IPS-18c (cell line): Measurements from ENCODE around the gene TMEM42.

Experiments used
- H3K4me3 ChIP-seq: 2 replicates; pipeline ENCODE4 v1.7.0; 2013; ENCODE audit warnings: low read depth, mild to moderate bottlenecking, low read length, moderate library complexity; ENCODE audit not compliant: insufficient read depth
- H3K9me3 ChIP-seq: one replicate; pipeline ENCODE4 v1.6.1; 2013; ENCODE audit warnings: mild to moderate bottlenecking, low read length, moderate library complexity; ENCODE audit not compliant: control insufficient read depth, insufficient read depth

Gene TMEM42

GRCh38 chr3:44896440-44896839, 34.7 kb downstream of the TMEM42 start:
- Histone ChIP-seq H3K4me3 (no peak overlapping the region), H3K9me3 (no peaks in the 10 kb centered on the region)

- no peak overlapping the region for H3K4me3 ChIP-seq
- no peaks in the 10 kb centered on the region for H3K9me3 ChIP-seq
Observed at GRCh38 chr3:44899683-44900367, 38.1 kb downstream of the TMEM42 start.

GRCh38 chr3:44902628-44903027, 40.9 kb downstream of the TMEM42 start:
- H3K9me3 ChIP-seq, result no peaks in the 10 kb centered on the region

GRCh38 chr3:44903314-44903713, 41.6 kb downstream of the TMEM42 start:
- Histone ChIP-seq H3K4me3 (no peak overlapping the region), H3K9me3 (no peaks in the 10 kb centered on the region)

More at GRCh38 chr3:44902628-44903027, 40.9 kb downstream of the TMEM42 start:
- no peak overlapping the region for H3K4me3 ChIP-seq

- no peaks in the 10 kb centered on the region for H3K9me3 ChIP-seq
Observed at GRCh38 chr3:44903751-44904150, 42.0 kb downstream of the TMEM42 start.

DNA sequence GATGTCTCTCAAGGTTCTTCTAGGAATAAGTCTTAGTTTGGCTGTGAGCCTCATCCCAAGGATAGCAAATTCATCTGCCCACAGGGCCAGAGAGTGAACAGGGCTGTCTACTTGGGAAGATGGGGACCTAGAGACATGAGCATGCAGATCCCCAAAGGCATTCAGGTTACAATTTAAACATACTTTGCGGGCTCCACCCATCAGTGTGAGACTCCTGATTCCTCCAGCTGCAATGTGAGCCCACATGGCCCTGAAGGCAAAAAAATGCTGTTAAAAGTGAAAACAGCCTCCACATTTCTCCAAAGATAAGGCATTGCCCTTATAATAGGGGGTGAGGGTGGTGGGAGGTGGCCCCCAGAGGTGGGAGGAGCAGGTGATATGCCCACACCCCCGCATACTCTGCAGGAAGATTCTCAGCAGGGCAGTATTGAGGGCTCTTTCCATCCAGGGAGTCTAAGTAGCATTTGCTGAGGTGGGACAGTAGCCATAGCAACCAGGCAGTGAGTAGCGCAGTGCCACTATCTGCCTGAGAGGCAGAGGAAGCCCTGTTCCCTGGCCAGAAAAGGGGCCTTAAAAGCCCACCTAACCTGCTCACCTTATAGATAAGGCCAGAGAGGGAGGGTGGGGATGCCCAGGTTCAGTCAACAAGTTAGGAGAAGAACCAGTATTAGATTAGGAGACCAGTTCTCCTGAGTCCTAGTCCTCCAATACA, 43.9 kb downstream of the TMEM42 start:
- no peaks in the 10 kb centered on the region for H3K9me3 ChIP-seq
- no peak overlapping the region for H3K4me3 ChIP-seq

More at GRCh38 chr3:44903751-44904150, 42.0 kb downstream of the TMEM42 start:
- H3K4me3 ChIP-seq, result no peak overlapping the region

GRCh38 chr3:44906997-44907396, 45.3 kb downstream of the TMEM42 start:
- Histone ChIP-seq H3K4me3 (no peak overlapping the region), H3K9me3 (no peaks in the 10 kb centered on the region)

DNA sequence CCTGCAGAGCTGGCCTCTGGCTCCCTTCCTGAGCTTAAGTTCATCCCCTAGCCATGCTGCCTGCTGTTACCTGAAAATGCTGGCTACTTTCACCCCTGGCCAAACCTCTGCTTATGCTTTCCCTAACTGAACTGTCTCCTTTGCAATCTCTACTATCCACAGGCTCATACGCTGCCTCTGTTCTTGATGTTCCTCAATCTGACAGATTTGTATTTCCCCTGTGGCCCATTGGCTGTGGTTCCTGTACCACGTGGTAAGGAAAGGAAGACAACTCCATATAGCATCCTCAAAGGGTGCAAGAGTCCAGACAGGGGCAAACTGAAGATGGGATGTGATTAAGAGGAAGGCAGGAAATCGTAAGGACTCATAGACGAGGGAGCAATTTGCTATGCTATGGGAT, 45.9 kb downstream of the TMEM42 start:
- H3K9me3 ChIP-seq, result no peaks in the 10 kb centered on the region
- H3K4me3 ChIP-seq, result no peak overlapping the region

DNA sequence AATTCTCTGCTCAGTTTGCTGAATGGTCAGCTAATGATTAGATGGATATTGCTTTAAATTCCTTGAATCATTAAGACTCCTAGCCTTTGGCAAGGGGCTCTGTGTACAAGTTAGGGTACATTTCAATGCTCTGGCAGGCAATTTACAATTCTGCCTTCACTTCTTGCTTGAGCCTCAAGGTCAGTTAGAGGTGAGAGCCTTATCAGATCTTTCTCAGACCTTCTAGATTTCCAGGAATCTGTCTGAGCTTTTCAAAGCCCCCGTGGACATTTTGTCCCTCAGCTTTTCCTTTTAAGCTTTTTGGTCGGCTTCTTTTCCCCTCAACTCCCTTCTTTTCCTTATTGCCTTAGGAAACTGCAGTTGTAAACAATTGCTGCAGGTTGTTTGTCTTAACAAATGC, 47.4 kb downstream of the TMEM42 start:
- no peak overlapping the region for H3K4me3 ChIP-seq

GRCh38 chr3:44910693-44911092, 49.0 kb downstream of the TMEM42 start:
- no peaks in the 10 kb centered on the region for H3K9me3 ChIP-seq

More for the DNA sequence above, 47.4 kb downstream of the TMEM42 start:
- H3K9me3 ChIP-seq, result no peaks in the 10 kb centered on the region

DNA sequence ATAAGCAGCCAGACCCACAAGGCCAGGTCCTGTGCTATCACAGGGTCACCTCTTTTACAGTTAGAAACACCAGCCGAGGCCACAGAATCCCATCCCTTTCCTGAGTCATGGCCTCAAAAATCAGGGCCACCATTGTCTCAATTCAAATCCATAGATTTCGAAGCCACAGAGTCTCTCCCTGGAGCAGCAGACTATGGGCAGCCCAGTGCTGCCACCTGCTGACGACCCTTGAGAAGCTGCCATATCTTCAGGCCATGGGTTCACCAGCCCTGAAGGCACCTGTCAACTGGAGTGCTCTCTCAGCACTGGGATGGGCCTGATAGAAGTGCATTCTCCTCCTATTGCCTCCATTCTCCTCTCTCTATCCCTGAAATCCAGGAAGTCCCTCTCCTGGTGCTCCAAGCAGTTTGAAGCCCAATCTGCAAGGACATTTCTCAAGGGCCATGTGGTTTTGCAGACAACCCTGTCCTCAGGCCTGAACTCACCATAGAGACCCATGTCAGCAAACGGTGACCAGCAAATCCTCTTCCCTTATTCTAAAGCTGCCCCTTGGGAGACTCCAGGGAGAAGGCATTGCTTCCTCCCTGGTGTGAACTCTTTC, 52.3 kb downstream of the TMEM42 start:
- H3K4me3 ChIP-seq, result no peak overlapping the region
- no peaks in the 10 kb centered on the region for H3K9me3 ChIP-seq

More at GRCh38 chr3:44910693-44911092, 49.0 kb downstream of the TMEM42 start:
- H3K4me3 ChIP-seq, result no peak overlapping the region

DNA sequence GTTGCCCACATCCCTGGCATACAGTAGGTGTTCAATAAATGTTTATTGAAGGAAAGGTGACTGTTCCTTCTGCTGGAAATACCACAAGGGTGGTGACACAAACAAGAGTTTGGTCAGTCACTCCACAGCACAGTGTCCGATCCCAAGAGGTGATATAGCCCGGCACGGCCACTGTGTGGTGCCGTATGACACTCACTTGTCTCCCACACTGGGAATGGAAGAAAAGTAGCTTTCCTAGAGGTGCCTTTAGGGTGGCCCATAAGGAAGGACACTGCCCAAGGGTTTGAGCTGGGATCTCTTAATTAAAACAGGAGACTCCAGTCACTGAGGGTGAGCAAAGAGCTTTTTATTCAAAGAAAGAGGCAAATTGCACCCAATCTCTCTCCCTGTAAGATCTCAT, 53.2 kb downstream of the TMEM42 start:
- H3K9me3 ChIP-seq, result no peaks in the 10 kb centered on the region
- H3K4me3 ChIP-seq, result no peak overlapping the region
